Liver (tissue), 3 donors: Measurements from ENCODE around the gene ARPIN.

Experiments used
- CTCF ChIP-seq: fragments of 150-350 bp; IDR thresholded peaks from 2 replicates; pipeline ENCODE4 v1.5.1; 2017; ENCODE audit warnings: improper control_type of control experiment, low read depth, low read length; ENCODE audit not compliant: missing input control
- EGR1 ChIP-seq, 2 donors: IDR thresholded peaks; 2 replicates each; pipeline ENCODE4 v1.6.1; 2016 to 2018; ENCODE audit warnings: antibody characterized with exemption in 2 of 2, low read depth in 2 of 2
- FOXA1 ChIP-seq: IDR thresholded peaks from 2 replicates; pipeline ENCODE4 v1.6.1; 2016; ENCODE audit warnings: antibody characterized with exemption
- GABPA ChIP-seq, 2 donors: IDR thresholded peaks in 1 of 2; conservative IDR thresholded peaks in 1 of 2; 2 replicates each; pipeline ENCODE4 v1.6.1; 2016; ENCODE audit warnings: antibody characterized with exemption in 2 of 2, mild to moderate bottlenecking in 1 of 2, moderate library complexity in 1 of 2
- MAX ChIP-seq: IDR thresholded peaks from 2 replicates; pipeline ENCODE4 v1.6.1; 2016; ENCODE audit warnings: antibody characterized with exemption
- REST ChIP-seq: IDR thresholded peaks from 2 replicates; pipeline ENCODE4 v1.6.1; 2016; ENCODE audit warnings: antibody characterized with exemption, mild to moderate bottlenecking
- RXRA ChIP-seq, 2 donors: IDR thresholded peaks; 2 replicates each; pipeline ENCODE4 v1.6.1; 2017 to 2018; ENCODE audit warnings: antibody characterized with exemption in 2 of 2, mild to moderate bottlenecking in 1 of 2
- SP1 ChIP-seq: IDR thresholded peaks from 2 replicates; pipeline ENCODE4 v1.6.1; 2018; ENCODE audit warnings: antibody characterized with exemption, mild to moderate bottlenecking
- TAF1 ChIP-seq: conservative IDR thresholded peaks from 2 replicates; pipeline ENCODE4 v1.6.1; 2016; ENCODE audit warnings: antibody characterized with exemption, mild to moderate bottlenecking
- YY1 ChIP-seq: IDR thresholded peaks from 2 replicates; pipeline ENCODE4 v1.6.1; 2016; ENCODE audit warnings: antibody characterized with exemption, mild to moderate bottlenecking
- ZBTB33 ChIP-seq: IDR thresholded peaks from 2 replicates; pipeline ENCODE4 v1.6.1; 2016; ENCODE audit warnings: antibody characterized with exemption
- donor health status: healthy.
- donor health status: healthy.

- no peak for TF ChIP-seq EGR1 (IDR thresholded peaks at IDR 0.05; ENCODE audit: low read depth in 2 of 2)
- TF ChIP-seq CTCF: no peak
- TF ChIP-seq GABPA (IDR thresholded peaks at IDR 0.05 in 1 of 2, conservative IDR thresholded peaks at IDR 0.05 in 1 of 2): no peak
- TF ChIP-seq REST: no peak
- TF ChIP-seq YY1: no peak
- TF ChIP-seq FOXA1: no peak
- no peak for TF ChIP-seq RXRA (IDR thresholded peaks at IDR 0.05)
- no peak for TF ChIP-seq MAX
- TF ChIP-seq ZBTB33: no peak
- no peak for TF ChIP-seq SP1
- TF ChIP-seq TAF1: no peak
Measured at GRCh38 chr15:89936786-89937265, 24.1 kb upstream of the ARPIN start.
